ENCODE data around the gene NEK4.

NEK4 gene

DNA sequence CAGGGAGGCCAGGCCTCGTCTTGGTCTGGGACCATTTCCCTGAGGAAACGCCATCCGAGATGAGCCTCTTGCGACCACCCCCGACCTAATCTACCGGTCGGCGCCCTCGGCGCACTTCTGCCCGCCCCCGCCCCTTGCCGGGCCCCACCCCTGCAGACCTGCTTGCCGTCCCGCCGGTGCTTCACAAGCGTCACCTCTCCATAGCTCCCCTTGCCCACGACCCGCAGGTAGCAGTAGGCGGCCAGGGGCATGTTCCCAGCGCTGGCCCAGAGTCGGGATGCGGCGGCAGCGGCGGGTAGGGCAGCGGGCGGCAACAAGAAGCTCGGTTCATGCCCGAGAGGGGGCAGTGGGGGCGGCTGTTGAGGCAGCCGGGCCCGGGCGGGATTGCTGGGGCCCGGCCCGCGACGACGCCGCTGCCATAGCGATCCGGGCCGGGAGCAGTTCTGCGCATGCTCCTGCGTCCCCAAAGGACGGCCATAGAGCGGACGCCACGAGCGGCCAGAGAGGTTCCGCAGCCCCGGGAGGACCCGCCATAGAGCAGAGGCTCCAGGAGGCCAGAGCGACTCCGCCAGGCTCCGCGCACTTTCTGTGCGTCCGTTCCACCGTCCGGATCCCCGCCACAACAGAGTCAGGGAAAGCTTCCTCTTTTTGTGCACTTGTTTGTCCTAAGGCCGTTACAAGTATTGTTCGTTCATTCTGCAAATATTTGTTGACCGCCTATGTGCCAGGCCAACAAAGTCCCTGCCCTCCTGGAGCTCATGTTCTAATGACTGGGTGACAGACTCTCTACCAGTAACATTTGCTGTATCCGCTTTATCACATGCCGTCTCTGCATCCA, at the start of gene NEK4:
TSS of gene NEK4 (minus strand) at position 445 of the 838 bp plus-strand sequence. CDS start at position 251, 194 bp downstream.
- peak; percentile 97 for DNase-seq

- DNase-seq = no peak
Observed at GRCh38 chr3:52819936-52820335, 49.2 kb upstream of the NEK4 start.

DNA sequence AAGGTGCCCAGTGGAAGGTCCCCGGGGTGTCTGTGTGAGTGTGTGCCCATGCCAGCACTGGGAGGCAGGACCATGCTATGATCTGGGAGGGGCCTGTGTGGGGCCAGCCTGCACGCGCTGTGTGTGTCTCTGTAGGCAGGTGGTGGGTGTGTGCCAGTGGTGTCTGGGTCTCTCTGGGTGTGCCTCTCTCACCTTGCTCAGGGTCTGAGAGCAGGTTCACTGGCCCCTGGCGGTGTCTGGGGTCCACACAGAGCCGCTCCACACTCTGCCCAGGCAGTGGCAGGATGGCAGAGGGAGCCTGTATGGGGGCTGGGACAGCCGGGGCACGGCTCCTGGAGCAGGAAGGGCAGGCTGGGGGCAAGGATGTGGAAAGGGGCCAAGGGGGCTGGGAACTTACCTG, 47.1 kb upstream of the NEK4 start:
- no peak for DNase-seq

DNA sequence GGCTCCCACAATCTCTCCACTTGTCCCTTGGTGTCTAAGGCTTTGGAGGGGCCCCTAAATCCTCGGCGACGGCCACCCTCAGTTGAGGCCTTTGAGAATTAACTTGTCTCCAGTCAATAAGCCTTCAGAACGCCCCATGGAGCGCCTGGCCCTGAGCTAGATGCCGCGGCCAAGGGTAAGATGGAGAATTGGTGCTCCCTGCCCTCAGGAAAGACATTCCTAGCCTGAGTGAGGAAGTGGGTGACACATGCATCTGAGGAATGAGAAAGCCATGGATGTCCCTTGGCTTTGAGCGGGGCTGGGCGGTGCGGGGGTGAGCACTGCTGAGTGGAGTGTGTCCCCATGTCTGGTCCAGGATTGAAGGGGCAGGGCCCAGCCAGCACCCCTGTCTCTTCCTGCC, 46.5 kb upstream of the NEK4 start:
- DNase-seq = no peak

DNA sequence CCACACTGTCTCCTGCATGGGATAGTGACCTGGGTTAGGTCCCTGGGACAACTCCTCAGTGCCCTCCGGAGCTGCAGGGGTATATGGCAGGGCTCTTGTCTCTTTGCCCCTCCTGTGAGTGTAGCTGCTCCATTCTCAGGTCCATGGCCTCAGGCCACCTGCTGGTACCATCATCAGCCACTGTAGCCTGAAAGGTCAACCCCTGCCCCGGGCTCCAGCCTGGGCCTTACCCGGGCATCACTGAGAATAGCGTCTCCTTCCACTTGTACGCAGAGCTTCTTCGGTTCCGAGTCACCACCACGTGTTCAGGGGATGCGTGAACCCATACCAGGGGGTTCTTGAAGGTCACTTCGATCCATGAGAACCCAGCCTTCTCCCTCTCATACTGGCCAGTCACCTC, 45.9 kb upstream of the NEK4 start:
- no peak for DNase-seq

- no peak for DNase-seq
Observed at GRCh38 chr3:52816199-52816598, 45.5 kb upstream of the NEK4 start.

DNA sequence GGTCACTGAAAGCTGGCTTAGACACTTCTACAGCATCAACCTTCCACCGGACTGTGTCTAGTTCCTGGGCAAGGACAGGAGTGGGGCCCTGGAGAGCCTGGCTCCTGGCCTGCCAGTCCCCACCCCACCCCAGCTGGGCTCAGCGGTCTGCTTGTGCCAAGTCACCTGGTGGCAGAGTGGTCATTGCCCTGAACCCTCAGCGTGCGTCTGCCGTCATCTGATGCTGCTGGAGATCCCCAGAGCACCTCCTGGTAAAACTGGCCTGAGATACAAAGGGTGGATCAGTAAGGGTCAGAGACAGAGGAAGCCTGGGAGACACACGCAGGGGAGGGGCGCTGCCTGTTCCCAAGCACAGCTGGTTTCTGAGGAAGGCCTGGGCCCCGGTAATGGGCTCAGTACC, 43.1 kb upstream of the NEK4 start:
- no peak for DNase-seq

- DNase-seq = no peak
Observed at GRCh38 chr3:52811452-52812011, 40.8 kb upstream of the NEK4 start.

DNA sequence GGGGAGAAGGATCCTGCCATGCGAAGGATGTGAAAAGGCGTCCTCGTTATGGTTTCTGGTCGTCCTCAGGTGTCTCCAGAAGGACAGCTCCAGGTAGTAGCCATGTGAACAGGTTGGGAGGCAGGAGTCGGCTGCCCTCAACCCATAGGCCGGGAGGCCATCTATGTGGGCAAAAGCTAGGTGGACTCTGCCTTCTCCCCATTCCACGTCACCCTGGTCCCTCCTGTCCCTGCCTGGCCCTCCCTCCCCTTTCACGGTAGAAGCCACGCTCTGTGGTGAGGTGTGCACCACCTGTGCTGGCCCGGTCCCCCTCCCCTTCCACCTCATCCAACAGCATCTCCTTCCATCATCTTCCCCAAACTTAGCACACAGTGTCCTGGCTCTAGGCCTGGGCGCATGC, 40.2 kb upstream of the NEK4 start:
- DNase-seq = no peak

DNA sequence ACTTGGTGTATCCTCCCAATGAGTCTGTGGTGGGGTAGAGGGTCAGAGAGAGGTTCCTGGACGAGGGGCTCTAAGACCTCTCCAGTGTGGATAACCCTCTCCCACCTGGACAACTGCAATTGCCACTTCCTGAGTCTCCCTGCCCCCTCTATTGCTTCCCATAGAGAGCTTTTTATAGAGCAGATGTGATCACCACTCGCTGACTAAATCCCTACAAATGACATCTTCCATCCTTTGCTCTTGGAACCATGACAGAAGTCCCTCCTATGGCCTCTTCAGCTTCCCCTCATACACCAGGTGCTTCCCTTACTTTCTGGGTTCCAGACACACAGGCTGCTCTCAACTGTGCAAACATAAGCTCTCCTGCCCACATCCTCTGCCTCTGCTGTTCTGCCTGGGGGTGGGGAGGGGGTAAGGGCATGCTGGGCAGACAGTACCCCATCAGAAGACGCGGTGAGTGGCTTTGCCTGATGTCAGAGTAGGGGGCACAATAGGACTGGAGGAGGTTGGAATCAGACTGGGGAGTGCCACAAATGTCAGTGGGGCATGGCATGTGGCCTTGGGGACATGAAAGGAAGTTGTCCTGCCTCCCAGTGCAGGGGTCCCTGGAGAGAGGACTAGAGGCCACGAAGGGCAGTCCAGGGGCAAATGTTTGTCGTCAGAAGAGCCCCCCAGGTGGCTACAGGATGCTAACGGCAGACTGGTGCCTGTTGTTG, 39.1 kb upstream of the NEK4 start:
- no peak for DNase-seq

GRCh38 chr3:52809149-52809548, 38.4 kb upstream of the NEK4 start:
- DNase-seq = no peak

DNA sequence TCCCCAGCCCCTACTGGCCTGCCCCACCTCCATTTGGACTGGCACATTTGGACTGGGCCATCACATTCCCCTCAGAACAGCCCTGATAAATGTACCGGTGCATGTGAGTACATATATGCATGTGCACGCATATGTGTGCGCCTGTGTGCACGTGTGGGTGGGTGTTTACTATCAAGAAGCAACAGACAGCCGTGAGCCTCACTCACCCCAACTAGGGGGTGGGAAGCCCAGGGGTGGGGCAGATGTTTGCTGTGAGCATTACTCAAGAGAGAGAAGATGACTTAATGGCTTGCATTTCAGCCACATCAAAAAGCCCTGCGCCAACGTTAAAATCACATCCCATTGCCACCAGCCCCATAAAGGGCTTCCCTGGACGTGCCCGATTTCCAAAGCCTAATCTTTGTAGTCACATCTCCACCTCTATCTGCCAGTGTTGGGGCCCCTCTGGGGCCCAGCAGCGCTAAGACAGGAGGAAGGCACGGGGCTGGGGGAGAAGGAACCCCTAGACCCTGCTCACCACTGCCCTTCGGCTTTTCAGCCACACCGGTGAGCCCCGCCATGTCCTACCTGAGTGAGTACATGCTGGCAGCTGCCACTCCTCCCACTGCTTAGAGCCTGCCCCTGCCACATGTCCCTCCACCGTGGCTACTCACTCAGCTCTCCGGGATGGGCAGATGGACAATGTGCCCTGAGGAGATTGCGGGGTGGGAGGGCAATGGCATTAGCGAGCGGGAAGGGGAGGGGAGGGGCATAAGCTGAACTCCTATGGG, 34.7 kb upstream of the NEK4 start:
- DNase-seq = no peak

- no peak for DNase-seq
Observed at GRCh38 chr3:52801839-52802238, 31.1 kb upstream of the NEK4 start.

DNA sequence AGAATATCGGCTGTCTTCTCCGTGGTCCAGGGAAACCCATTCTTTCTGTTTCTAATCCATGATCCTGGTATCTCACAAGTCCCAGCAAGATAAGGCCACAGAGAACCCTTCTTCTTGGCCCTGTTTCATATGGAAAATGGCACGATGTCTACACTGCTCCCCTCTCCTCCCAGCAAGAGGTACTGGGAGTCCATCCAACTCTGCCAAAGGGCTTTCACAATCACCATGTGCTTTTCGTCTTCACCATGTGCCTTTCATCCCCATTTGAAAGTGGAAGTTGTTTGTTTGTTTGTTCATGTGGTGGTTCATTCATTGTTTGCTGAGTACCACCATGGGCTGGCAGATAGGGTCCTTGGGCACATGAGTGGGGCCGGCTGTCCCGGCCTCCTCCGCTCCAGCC, 29.3 kb upstream of the NEK4 start:
- no peak for DNase-seq

DNA sequence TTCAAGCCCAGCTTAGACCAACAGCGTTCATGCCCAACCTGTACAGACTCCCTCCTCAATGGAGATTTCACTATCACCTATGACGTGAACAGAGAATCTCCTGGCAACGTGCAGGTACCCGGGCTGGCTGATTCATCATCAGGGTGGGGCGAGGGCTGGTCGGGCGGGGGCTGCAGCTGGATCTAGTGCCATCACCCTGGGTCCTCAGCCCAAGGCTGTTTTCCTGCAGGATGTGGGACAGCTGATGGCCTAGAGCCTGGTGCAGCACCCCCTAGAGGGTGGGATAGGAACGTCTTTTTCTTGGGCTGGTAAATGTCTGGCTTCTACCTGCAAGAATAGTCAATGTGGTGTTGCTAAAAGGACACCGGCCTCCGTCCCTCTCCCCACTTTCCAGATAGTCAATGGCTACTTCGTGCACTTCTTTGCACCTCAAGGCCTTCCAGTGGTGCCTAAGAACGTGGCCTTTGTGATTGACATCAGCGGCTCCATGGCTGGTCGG, 28.3 kb upstream of the NEK4 start:
- DNase-seq = peak; percentile 38

DNA sequence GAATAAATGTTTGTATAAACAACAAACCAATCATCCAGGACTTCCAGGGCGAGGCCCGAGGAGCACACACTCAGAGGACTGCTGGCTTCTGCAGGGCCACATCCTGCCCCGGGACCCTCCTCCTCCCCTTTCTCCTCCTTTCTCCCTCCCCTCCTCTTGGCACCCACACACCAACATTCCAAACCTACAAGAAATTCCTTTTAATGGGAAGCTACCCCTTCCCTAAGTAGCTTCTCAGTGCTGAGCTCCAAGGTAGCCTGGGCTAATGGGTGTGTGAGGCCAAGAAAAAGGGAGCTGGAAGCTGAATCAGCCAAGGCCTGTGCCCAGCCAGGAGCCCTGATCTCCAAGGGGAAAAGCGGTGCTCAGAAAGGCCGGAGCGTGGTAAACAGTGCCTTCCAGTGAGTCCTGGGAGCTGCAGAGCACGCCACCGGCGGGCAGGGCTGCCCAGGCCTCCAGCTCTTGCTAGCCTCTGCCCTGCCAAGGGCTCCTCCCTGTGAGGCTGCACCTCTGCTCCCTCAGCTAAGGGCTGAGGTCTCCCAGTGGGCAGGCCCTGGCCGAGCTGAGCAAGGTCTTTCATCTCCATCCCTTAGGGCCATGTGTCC, 27.7 kb upstream of the NEK4 start:
- DNase-seq = no peak

GRCh38 chr3:52796411-52796810, 25.7 kb upstream of the NEK4 start:
- DNase-seq = no peak

DNA sequence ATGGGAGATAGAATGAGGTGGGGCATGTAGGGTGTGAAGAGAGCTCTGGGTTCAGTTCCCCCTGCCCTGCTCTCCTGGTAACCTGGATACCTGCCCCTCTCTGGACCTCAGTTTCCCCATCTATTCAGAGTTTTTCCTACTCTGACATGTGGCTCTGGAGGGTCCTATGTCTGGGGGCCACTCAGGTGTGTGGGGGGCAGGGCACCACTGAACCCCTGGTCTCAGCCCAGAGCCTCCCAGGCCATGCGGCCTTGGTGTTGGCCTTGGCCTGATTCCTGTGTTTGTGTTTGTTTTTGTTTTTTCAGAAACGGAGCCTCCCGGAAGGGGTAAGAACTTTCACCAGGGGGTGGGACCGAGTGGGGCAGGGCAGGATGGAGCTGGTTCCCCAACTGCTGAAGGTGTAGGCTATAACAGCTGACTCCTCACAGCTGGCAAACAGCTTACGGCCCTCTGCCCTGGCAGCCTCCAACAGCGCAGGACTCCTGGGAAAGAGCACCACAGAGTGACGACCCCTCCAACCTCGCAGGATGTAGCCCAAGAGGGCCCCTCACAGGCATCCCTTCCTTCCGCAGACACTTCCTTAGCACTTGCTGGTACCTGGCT, 24.7 kb upstream of the NEK4 start:
- DNase-seq = no peak

- DNase-seq = no peak
Observed at GRCh38 chr3:52794612-52795099, 23.9 kb upstream of the NEK4 start, which contains the start of gene ITIH3. ITIH3 (plus strand) TSS chr3:52794796; CDS start chr3:52794804, 8 bp downstream.

- no peak for DNase-seq
Observed at GRCh38 chr3:52793702-52794611, 23.2 kb upstream of the NEK4 start.
